K562 (cell line): ENCODE measurements around the gene RPL26. TPM values are rescaled to one million over a fixed set of nuclear protein-coding genes. Genes with fewer than 3 reads are reported as not detected.
A peak's percentile ranks its signal among the peaks of the same experiment; 100 is the strongest.

Experiments used
- EP400 ChIP-seq: fragments of 450-650 bp; IDR thresholded peaks from 2 replicates; pipeline ENCODE4 v1.6.1; 2017; ENCODE audit warnings: antibody characterized with exemption, mild to moderate bottlenecking, moderate library complexity
- KLF16 ChIP-seq: IDR thresholded peaks from 2 replicates; pipeline ENCODE4 v1.6.1; 2016; ENCODE audit warnings: antibody characterized with exemption
- RBM25 ChIP-seq: fragments of 200-400 bp; formaldehyde crosslinking; IDR thresholded peaks from 2 replicates; pipeline ENCODE4 v1.6.1; 2018; ENCODE audit warnings: low read length, low read depth, moderate library complexity; ENCODE audit not compliant: severe bottlenecking
- RUNX1 ChIP-seq: sonication (generic); IDR thresholded peaks from 2 replicates; pipeline ENCODE4 v1.6.1; 2016; ENCODE audit warnings: antibody characterized with exemption, low read depth
- SRSF7 ChIP-seq: fragments of 200-400 bp; formaldehyde crosslinking; optimal IDR thresholded peaks from 2 replicates; pipeline ENCODE3; 2017; ENCODE audit warnings: mild to moderate bottlenecking, low read depth, low read length
- STAG1 ChIP-seq: sonication (generic); formaldehyde crosslinking; IDR thresholded peaks from 2 replicates; pipeline ENCODE4 v1.5.0; 2020; ENCODE audit warnings: missing genetic modification reagents, borderline replicate concordance
- ZSCAN32 ChIP-seq: fragments of 450-650 bp; formaldehyde crosslinking; IDR thresholded peaks from 2 replicates; pipeline ENCODE4 v1.4.0; 2020; ENCODE audit warnings: mild to moderate bottlenecking, moderate library complexity
- polyA plus RNA-seq, 8 experiments: library from polyadenylated mRNA; depleted of rRNA in 4 of 8; stranded (reverse) in 5 of 8; unstranded in 3 of 8; fragments of >200 nt; fragmentation: Nextera tagmentation in 2 of 8; fragmentation: Illumina TruSeq in 1 of 8; extraction: Ambion mirVana in 2 of 8; extraction: Trizol in 1 of 8; gene quantifications; 2 replicates each; pipeline versions ENCODE4 v1.2.1 to v1.2.3, GENCODE V29; 2011 to 2014; ENCODE audit warnings: inconsistent platforms in 1 of 8, missing spikeins in 1 of 8
- total RNA-seq, 7 experiments: library from RNA; depleted of rRNA in 6 of 7; stranded (reverse); fragments of >200 nt in 6 of 7; fragmentation: Illumina TruSeq in 2 of 7; extraction: Trizol in 2 of 7; gene quantifications; 2 replicates each; pipeline versions ENCODE4 v1.2.1 to v1.2.3, GENCODE V29; 2011 to 2021; ENCODE audit warnings: low replicate concordance in 1 of 7
- TF ChIP-seq, protein P1 (sequence below), 2 experiments: IDR thresholded peaks in 1 of 2; conservative IDR thresholded peaks in 1 of 2; 2 replicates each; pipeline ENCODE4 v1.6.1; 2016; ENCODE audit warnings: low read depth in 2 of 2, mild to moderate bottlenecking in 1 of 2, missing compliant biosample characterization in 1 of 2, missing genetic modification characterization in 1 of 2, moderate library complexity in 1 of 2

RPL26 gene
- total and polyA plus RNA-seq, 9 of the 15 experiments (the other 6 are each of a cell fraction or from before 2014, with no cell fraction given), result 1,474 to 4,074 (median 2,904) TPM

DNA sequence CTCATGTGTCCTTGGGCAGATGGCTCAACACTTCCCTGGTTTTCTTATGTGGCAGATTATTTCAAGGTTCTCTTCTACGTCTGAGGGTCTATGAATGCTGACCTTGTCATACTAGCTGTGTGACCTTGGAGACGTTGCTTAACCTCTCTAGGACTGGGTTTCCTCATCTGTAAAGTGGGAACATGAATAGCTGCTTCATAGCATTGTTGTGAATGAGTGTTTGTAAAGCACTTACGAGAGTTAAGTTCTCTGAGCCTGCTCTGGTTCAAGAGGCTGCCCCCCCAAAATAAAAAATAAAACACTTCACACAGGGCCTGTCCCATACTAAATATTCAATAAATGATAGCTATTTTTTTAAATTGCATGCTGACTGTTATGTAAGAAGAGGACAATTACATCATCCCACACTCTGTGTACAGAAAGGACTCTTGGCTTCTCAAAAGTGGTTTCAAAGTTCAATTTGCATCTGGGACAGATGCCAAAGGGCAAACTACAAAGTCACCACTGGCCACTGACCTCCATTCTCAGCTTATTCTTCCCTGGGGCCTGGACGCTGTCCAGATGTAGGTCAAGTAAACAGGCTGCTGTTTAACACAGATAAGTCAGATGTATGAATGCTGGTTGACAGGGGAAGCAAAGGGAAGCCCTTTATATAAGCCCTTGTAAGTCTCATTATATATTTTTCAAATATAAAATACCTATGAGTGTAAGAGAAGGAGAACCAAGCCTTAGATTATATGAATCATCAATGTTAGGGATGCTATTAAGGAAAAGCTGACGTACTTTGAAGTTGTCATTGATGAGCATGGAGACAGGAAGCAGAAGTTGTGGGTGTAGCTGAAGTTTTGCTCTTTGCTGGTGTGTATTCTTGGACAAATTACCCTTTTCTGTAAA lies 37.3 kb upstream of the RPL26 start (continued):
- TF ChIP-seq RBM25 (peak; percentile 83), STAG1 (no peak), KLF16 (peak; percentile 80), EP400 (peak; percentile 49), SRSF7 (no peak), ZSCAN32 (CRISPR knock-in tag) (no peak), RUNX1 (no peak)
- TF ChIP-seq, protein P1, sequence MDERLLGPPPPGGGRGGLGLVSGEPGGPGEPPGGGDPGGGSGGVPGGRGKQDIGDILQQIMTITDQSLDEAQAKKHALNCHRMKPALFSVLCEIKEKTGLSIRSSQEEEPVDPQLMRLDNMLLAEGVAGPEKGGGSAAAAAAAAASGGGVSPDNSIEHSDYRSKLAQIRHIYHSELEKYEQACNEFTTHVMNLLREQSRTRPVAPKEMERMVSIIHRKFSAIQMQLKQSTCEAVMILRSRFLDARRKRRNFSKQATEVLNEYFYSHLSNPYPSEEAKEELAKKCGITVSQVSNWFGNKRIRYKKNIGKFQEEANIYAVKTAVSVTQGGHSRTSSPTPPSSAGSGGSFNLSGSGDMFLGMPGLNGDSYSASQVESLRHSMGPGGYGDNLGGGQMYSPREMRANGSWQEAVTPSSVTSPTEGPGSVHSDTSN (CRISPR knock-in tag; IDR thresholded peaks at IDR 0.05; ENCODE audit: low read depth), result no peak
- TF ChIP-seq, protein P1 (tag; conservative IDR thresholded peaks at IDR 0.05; ENCODE audit: low read depth), result peak; percentile 58
